Adrenal gland (tissue), 12 donors: Measurements from ENCODE around the gene BRSK2. TPM values are rescaled to one million over a fixed set of nuclear protein-coding genes. Genes with fewer than 3 reads are reported as not detected.

ENCODE experiments used
- DNase-seq, 7 donors: peaks; one replicate each; pipeline ENCODE4 v3.0.0-alpha.2; 2019 to 2020
- H3K27ac ChIP-seq, 5 donors: fragments of 200-600 bp; sonication (generic) in 4 of 5; 1 replicate in 3 of 5; 2 replicates in 2 of 5; pipeline versions ENCODE4 v1.5.1 to v1.8.0; 2016 to 2020; ENCODE audit warnings: mild to moderate bottlenecking in 1 of 5
- H3K27me3 ChIP-seq: fragments of 200-600 bp; 2 replicates; pipeline ENCODE4 v1.8.0; 2021
- H3K36me3 ChIP-seq, 2 donors: fragments of 200-600 bp; replicated peaks in 1 of 2; 1 replicate in 1 of 2; 2 replicates in 1 of 2; pipeline versions ENCODE4 v1.5.1 to v1.8.0; 2018 to 2022
- H3K4me1 ChIP-seq, 2 donors: fragments of 200-600 bp; replicated peaks in 1 of 2; 1 replicate in 1 of 2; 2 replicates in 1 of 2; pipeline versions ENCODE4 v1.5.1 to v1.8.0; 2018 to 2021
- H3K4me3 ChIP-seq, 4 donors: fragments of 200-600 bp; sonication (generic) in 3 of 4; one replicate each; pipeline ENCODE4 v1.5.1; 2016 to 2018
- H3K9me3 ChIP-seq, 3 donors: fragments of 200-600 bp; sonication (generic) in 1 of 3; replicated peaks in 1 of 3; 1 replicate in 2 of 3; 2 replicates in 1 of 3; pipeline versions ENCODE4 v1.5.1 to v1.8.0; 2016 to 2021
- CTCF ChIP-seq, 6 experiments: fragments of 450-650 bp in 4 of 6; fragments of 200-600 bp in 2 of 6; sonication (generic) in 1 of 6; IDR thresholded peaks; 1 replicate in 5 of 6; 2 replicates in 1 of 6; pipeline versions ENCODE4 v1.5.1 to v1.8.0; 2016 to 2021; ENCODE audit warnings: antibody characterized with exemption in 6 of 6, mild to moderate bottlenecking in 2 of 6, moderate library complexity in 1 of 6
- POLR2A ChIP-seq, 2 donors: fragments of 450-650 bp; IDR thresholded peaks; one replicate each; pipeline ENCODE4 v1.6.1; 2017; ENCODE audit warnings: antibody characterized with exemption in 2 of 2, mild to moderate bottlenecking in 2 of 2, moderate library complexity in 1 of 2
- WGBS, 4 donors: extraction: QIAGEN DNeasy Blood & Tissue Kit in 2 of 4; methylation state at CpG; one replicate each; pipeline versions ENCODE4 v1.1.5 to v1.1.7; 2013 to 2017; 5-methylcytosine and 5-hydroxymethylcytosine counted together
- intact Hi-C, 2 donors: fragments of 100-400 bp; cut with DNase I; formaldehyde crosslinking; loops; one replicate each; pipeline versions ENCODE4 v1.14.1 to v1.15.0; 2022 to 2023
- polyA plus RNA-seq, 3 donors: library from polyadenylated mRNA; stranded (reverse); fragments of 200-250 nt in 2 of 3; fragments of 350-450 nt in 1 of 3; fragmentation: Illumina TruSeq in 1 of 3; extraction: RNeasy Lipid Tissue Mini Kit (QIAGEN cat#74804) in 1 of 3; gene quantifications; one replicate each; pipeline ENCODE4 v1.2.3, GENCODE V29; 2013 to 2014
- total RNA-seq, 9 donors: library from RNA; depleted of rRNA in 4 of 9; stranded (reverse); fragments of >200 nt in 4 of 9; fragments of 120-200 nt in 1 of 9; fragmentation: NEBNext Ultra II Directional in 1 of 9; extraction: Animal tissue kit (Norgen Biotek cat#: 25700) in 1 of 9; gene quantifications; one replicate each; pipeline versions ENCODE4 v1.1.0 to v1.2.4, GENCODE V29; 2013 to 2023
- donor health status: healthy with polysubstance abuse.
- donor health status: Bipolar disorder and iron deficiency.
- donor health status: DM: yes; HTN: yes; CAD: no.
- donor health status: DM: no; HTN: no; CAD: no.
- donor health status: DM: no; HTN: no; CAD: no.
- donor health status: DM: yes; HTN: yes; CAD: no.

BRSK2 gene
- total and polyA plus RNA-seq, 12 donors: 0.18 to 24.5 (median 1.4) TPM; not detected in 1

GRCh38 chr11:1394936-1395772, 5.4 kb downstream of the BRSK2 start:
- 89 to 93% (median 93%) methylated on average over 6 to 29 of the region's 29 CpGs for WGBS, 4 donors
- no peak for DNase-seq
- no peaks in the 10 kb centered on the region for H3K4me1 ChIP-seq
- TF ChIP-seq CTCF (IDR thresholded peaks at IDR 0.05): no peak
- no peak overlapping the region for H3K4me3 ChIP-seq
- intact Hi-C loops: no loop called here
- no peak overlapping the region for H3K27ac ChIP-seq
- H3K27me3 ChIP-seq: peaks cover 10% of the 10 kb centered on the region
- no peaks in the 10 kb centered on the region for H3K36me3 ChIP-seq
- no peaks in the 10 kb centered on the region for H3K9me3 ChIP-seq

- no peak overlapping the region for H3K4me3 ChIP-seq
- H3K27ac ChIP-seq: no peak overlapping the region
- H3K4me1 ChIP-seq: no peaks in the 10 kb centered on the region
- H3K27me3 ChIP-seq: peaks cover 7% of the 10 kb centered on the region
- intact Hi-C loops: no loop called here
- WGBS, 4 donors: 75 to 92% (median 82%) methylated on average over 10 to 19 of the region's 19 CpGs
- no peaks in the 10 kb centered on the region for H3K9me3 ChIP-seq
- TF ChIP-seq POLR2A (IDR thresholded peaks at IDR 0.05) (no peak), CTCF (IDR thresholded peaks at IDR 0.05) (no peak)
- H3K36me3 ChIP-seq: no peaks in the 10 kb centered on the region
- no peak for DNase-seq
Observed at GRCh38 chr11:1395773-1396374, 6.1 kb downstream of the BRSK2 start.

GRCh38 chr11:1396375-1396841, 6.7 kb downstream of the BRSK2 start:
- H3K27ac ChIP-seq: no peak overlapping the region
- H3K4me3 ChIP-seq: no peak overlapping the region
- 88 to 93% (median 91%) methylated on average over 5 to 20 of the region's 20 CpGs for WGBS, 4 donors
- H3K27me3 ChIP-seq: peaks cover 2% of the 10 kb centered on the region
- H3K4me1 ChIP-seq: no peaks in the 10 kb centered on the region
- H3K36me3 ChIP-seq: no peaks in the 10 kb centered on the region
- no peak for DNase-seq
- no peaks in the 10 kb centered on the region for H3K9me3 ChIP-seq
- intact Hi-C loops: no loop called here
- TF ChIP-seq POLR2A (IDR thresholded peaks at IDR 0.05) (no peak), CTCF (IDR thresholded peaks at IDR 0.05) (no peak)

- H3K9me3 ChIP-seq: no peaks in the 10 kb centered on the region
- H3K27me3 ChIP-seq: no peaks in the 10 kb centered on the region
- DNase-seq: no peak
- TF ChIP-seq CTCF (IDR thresholded peaks at IDR 0.05) (no peak), POLR2A (IDR thresholded peaks at IDR 0.05) (no peak)
- no peaks in the 10 kb centered on the region for H3K4me1 ChIP-seq
- H3K4me3 ChIP-seq: no peak overlapping the region
- intact Hi-C loops: no loop called here
- 81 to 92% (median 87%) methylated on average over 8 to 19 of the region's 19 CpGs for whole genome bisulfite sequencing, 4 donors
- no peaks in the 10 kb centered on the region for H3K36me3 ChIP-seq
- H3K27ac ChIP-seq: no peak overlapping the region
Observed at GRCh38 chr11:1397146-1397861, 7.6 kb downstream of the BRSK2 start.
